ENCODE data around the gene CCDC33.

Gene CCDC33

DNA sequence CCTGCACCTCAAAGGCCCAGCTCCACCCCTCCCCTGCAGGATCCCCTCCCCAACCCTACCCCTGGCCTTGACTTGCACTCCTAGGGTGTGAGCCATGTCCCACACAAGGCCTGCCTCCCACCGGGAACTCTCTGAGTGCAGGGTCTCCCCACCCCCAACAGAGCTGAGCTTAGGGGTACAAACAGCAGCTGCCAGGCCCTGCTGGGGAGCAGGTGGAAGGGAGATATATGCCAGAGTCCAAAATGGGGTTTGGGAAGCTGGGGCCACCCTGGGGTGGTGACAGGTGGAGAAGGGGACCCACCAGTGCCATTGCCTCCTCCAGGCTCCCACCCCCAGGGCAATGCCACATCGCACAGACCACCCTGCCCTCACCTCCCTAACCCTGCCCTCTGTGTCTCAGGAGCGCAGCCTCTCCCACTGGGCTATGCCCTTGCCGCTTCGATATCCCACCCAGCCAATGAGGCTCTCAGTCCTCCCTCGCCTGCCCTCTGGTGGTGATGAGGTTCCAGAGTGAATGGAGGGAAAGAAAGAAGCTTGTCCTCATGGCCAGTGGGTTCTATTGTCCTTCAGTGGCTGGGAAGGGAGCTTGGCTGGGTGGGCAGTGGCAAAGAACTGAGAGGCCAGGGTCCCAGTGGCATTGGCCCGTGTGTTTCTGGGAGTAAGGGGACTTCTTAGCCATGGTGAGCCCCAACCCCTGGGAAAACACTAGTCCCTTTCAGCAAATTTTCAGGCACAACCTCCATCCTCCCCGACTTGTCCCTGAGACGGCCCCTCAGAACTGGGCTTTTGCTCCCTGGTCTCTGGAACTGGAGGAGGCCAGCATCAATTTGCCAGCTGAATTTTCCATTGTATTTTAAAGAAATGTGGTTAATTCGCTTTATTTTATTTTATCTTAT lies 84.5 kb downstream of the CCDC33 start:
- no peaks in the 10 kb centered on the region for H3K36me3 ChIP-seq (ENCODE audit: control insufficient read depth, insufficient read depth, low read length)
- no peaks in the 10 kb centered on the region for H3K9me3 ChIP-seq (ENCODE audit: control insufficient read depth, low read length)
- H3K27me3 ChIP-seq (ENCODE audit: control insufficient read depth, insufficient read depth, low read length) = no peaks in the 10 kb centered on the region
- TF ChIP-seq, protein P1, sequence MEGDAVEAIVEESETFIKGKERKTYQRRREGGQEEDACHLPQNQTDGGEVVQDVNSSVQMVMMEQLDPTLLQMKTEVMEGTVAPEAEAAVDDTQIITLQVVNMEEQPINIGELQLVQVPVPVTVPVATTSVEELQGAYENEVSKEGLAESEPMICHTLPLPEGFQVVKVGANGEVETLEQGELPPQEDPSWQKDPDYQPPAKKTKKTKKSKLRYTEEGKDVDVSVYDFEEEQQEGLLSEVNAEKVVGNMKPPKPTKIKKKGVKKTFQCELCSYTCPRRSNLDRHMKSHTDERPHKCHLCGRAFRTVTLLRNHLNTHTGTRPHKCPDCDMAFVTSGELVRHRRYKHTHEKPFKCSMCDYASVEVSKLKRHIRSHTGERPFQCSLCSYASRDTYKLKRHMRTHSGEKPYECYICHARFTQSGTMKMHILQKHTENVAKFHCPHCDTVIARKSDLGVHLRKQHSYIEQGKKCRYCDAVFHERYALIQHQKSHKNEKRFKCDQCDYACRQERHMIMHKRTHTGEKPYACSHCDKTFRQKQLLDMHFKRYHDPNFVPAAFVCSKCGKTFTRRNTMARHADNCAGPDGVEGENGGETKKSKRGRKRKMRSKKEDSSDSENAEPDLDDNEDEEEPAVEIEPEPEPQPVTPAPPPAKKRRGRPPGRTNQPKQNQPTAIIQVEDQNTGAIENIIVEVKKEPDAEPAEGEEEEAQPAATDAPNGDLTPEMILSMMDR (IDR thresholded peaks at IDR 0.05) = no peak
- no peaks in the 10 kb centered on the region for H3K79me2 ChIP-seq
- no peaks in the 10 kb centered on the region for H3K4me1 ChIP-seq
- H3K4me3 ChIP-seq (ENCODE audit: low read depth, low read length) = no peak overlapping the region
- no peak overlapping the region for H3K27ac ChIP-seq
- H3K4me2 ChIP-seq (ENCODE audit: low read length) = no peak overlapping the region
- no peak overlapping the region for H3K9ac ChIP-seq
- no peak overlapping the region for H2AFZ ChIP-seq

DNA sequence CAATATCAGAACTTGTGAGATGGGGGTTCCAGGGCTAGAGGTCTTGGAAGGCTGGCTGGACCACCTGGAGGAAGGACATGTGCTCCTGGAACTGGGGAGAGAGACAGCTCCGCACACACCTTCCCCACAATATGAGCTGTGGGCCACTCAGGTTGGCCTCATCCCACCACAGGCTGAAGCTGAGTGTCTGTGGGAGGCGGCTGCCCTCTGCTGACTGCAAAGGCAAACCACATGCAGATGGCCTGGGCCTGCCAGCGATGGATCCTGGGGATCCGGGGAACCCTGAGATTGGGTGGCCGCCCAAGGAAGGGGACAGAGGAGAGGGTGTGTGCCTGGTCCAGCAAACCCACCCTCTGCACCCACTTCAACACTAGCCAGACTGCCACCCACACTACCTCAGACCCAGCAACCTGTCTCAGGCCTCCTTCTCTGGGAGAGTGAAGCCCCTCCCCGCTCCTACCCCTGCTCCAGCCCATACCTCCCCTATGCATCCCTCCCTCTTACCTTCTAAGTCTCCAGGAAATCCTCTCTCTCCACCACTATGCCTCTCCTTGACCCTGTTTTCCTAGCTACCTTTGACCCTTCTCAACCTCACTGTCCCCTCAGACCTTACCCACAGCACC lies 86.5 kb downstream of the CCDC33 start:
- Histone ChIP-seq H3K4me1 (no peaks in the 10 kb centered on the region), H3K4me2 (ENCODE audit: low read length) (no peak overlapping the region), H3K79me2 (no peaks in the 10 kb centered on the region), H3K36me3 (ENCODE audit: control insufficient read depth, insufficient read depth, low read length) (no peaks in the 10 kb centered on the region), H3K27ac (no peak overlapping the region), H3K9ac (no peak overlapping the region), H3K4me3 (ENCODE audit: low read depth, low read length) (no peak overlapping the region), H3K9me3 (ENCODE audit: control insufficient read depth, low read length) (no peaks in the 10 kb centered on the region), H3K27me3 (ENCODE audit: control insufficient read depth, insufficient read depth, low read length) (no peaks in the 10 kb centered on the region), H2AFZ (no peak overlapping the region)
- TF ChIP-seq, protein P1 (IDR thresholded peaks at IDR 0.05) = peak; percentile 54

DNA sequence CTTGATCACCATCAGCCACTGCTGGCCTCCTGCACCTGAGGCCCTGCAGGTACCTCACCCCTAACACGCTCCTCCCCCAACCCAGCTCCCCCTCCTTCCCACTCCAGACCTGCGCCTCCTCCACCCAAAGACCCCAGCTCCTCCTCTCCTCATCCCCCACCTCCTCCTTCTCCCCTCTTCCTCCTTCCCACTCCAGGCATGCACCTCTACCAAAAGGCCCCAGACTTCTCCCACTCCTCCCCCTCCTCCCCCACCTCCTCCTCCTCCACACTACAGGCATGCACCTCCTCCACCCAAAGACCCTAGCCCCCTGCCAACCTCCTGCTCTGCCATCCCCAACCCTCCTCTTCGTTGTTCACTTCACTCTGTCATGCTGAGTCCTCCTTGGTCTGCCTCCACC lies 88.6 kb downstream of the CCDC33 start:
- H3K4me3 ChIP-seq (ENCODE audit: low read depth, low read length) = no peak overlapping the region
- H3K4me1 ChIP-seq = no peaks in the 10 kb centered on the region
- H3K27me3 ChIP-seq (ENCODE audit: control insufficient read depth, insufficient read depth, low read length) = no peaks in the 10 kb centered on the region
- H3K36me3 ChIP-seq (ENCODE audit: control insufficient read depth, insufficient read depth, low read length) = no peaks in the 10 kb centered on the region
- H3K9me3 ChIP-seq (ENCODE audit: control insufficient read depth, low read length) = no peaks in the 10 kb centered on the region
- H3K4me2 ChIP-seq (ENCODE audit: low read length) = no peak overlapping the region
- no peak overlapping the region for H3K9ac ChIP-seq
- no peak overlapping the region for H3K27ac ChIP-seq
- H2AFZ ChIP-seq = no peak overlapping the region
- no peaks in the 10 kb centered on the region for H3K79me2 ChIP-seq
- TF ChIP-seq, protein P1 (IDR thresholded peaks at IDR 0.05) = no peak

DNA sequence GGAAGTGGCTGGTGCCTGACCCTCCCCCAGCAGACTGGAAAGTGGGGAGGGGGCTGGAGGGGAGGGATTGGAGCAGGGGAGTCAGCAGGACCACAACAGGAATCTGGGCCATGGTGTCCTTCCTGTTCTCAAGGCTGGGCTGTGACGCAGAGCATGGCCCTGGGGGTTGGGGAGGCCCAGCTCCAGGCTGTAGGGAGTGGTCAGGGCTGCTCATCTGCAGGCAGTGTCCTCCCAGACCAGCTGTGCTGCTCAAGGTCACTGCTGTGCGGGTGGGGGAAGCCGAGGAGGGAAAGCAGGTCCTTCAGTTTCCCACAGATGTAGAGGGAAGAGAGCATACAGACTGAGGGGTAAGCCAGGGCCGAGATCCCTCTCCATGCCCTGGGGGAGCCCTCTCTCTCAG lies 90.6 kb downstream of the CCDC33 start:
- no peaks in the 10 kb centered on the region for H3K27me3 ChIP-seq (ENCODE audit: control insufficient read depth, insufficient read depth, low read length)
- H3K27ac ChIP-seq = no peak overlapping the region
- no peaks in the 10 kb centered on the region for H3K9me3 ChIP-seq (ENCODE audit: control insufficient read depth, low read length)
- H3K4me3 ChIP-seq (ENCODE audit: low read depth, low read length) = no peak overlapping the region
- TF ChIP-seq, protein P1 (IDR thresholded peaks at IDR 0.05) = no peak
- no peak overlapping the region for H2AFZ ChIP-seq
- no peak overlapping the region for H3K9ac ChIP-seq
- no peaks in the 10 kb centered on the region for H3K4me1 ChIP-seq
- H3K4me2 ChIP-seq (ENCODE audit: low read length) = no peak overlapping the region
- H3K79me2 ChIP-seq = no peaks in the 10 kb centered on the region
- no peaks in the 10 kb centered on the region for H3K36me3 ChIP-seq (ENCODE audit: control insufficient read depth, insufficient read depth, low read length)

Data from parathyroid adenoma (tissue), 2 donors.